Measurements from ENCODE around the gene GFOD2.

DNA sequence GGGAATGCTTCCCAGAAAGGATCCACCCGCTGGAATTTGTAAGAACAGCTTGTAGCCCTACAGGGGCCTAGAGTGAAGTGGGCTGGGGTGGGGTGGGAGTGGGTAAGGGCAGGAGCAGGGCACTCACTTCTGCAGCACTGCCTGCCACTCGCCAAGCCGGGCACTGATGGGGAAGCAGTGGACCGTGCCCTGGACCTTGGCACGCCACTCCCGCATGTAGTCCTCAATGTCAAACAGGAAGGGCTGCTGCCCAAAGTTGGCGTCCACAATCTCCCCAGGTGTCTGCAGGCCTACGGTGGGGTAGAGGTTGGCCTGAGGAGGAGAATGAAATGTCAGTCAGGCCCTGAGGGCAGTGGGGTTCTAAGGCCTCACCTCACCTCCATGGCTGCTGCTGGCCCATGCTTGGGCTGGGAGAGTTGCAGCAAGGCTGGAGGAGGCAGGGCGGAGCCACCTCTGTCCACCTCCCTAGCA is 15.7 kb upstream of the GFOD2 start:
- TF ChIP-seq, protein P1, sequence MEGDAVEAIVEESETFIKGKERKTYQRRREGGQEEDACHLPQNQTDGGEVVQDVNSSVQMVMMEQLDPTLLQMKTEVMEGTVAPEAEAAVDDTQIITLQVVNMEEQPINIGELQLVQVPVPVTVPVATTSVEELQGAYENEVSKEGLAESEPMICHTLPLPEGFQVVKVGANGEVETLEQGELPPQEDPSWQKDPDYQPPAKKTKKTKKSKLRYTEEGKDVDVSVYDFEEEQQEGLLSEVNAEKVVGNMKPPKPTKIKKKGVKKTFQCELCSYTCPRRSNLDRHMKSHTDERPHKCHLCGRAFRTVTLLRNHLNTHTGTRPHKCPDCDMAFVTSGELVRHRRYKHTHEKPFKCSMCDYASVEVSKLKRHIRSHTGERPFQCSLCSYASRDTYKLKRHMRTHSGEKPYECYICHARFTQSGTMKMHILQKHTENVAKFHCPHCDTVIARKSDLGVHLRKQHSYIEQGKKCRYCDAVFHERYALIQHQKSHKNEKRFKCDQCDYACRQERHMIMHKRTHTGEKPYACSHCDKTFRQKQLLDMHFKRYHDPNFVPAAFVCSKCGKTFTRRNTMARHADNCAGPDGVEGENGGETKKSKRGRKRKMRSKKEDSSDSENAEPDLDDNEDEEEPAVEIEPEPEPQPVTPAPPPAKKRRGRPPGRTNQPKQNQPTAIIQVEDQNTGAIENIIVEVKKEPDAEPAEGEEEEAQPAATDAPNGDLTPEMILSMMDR (IDR thresholded peaks at IDR 0.05) = no peak
- no peak for TF ChIP-seq POLR2A (IDR thresholded peaks at IDR 0.05)

Data from vagina (tissue), 2 donors.